MM.1S (cell line): Measurements from ENCODE around the gene IL1R1.

ENCODE experiments used
- DNase-seq: peaks from one replicate; pipeline ENCODE4 v3.0.0-alpha.2; 2015
- H2AFZ ChIP-seq: fragments of 300-600 bp; sonication (generic); 2 replicates; pipeline ENCODE4 v1.6.0; 2016; ENCODE audit warnings: antibody characterized with exemption, low read length
- H3F3A ChIP-seq: fragments of 300-600 bp; sonication (generic); 2 replicates; pipeline ENCODE4 v1.6.1; 2016; ENCODE audit warnings: mild to moderate bottlenecking, antibody characterized with exemption, low read length, moderate library complexity, mixed read lengths; ENCODE audit not compliant: insufficient read depth
- H3K27ac ChIP-seq: fragments of 300-600 bp; sonication (generic); 2 replicates; pipeline ENCODE4 v1.5.1; 2016; ENCODE audit warnings: mild to moderate bottlenecking, low read length
- H3K27me3 ChIP-seq: fragments of 300-600 bp; sonication (generic); replicated peaks from 2 replicates; pipeline ENCODE4 v1.6.0; 2016; ENCODE audit warnings: low read length; ENCODE audit not compliant: insufficient read depth
- H3K36me3 ChIP-seq: fragments of 300-600 bp; sonication (generic); replicated peaks from 2 replicates; pipeline ENCODE4 v1.6.1; 2016; ENCODE audit warnings: mild to moderate bottlenecking, low read length, mixed read lengths; ENCODE audit not compliant: insufficient read depth
- H3K4me1 ChIP-seq: fragments of 300-600 bp; sonication (generic); 2 replicates; pipeline ENCODE4 v1.6.1; 2016; ENCODE audit warnings: low read length, mixed read lengths
- H3K4me2 ChIP-seq: fragments of 300-600 bp; sonication (generic); 2 replicates; pipeline ENCODE4 v1.6.0; 2016; ENCODE audit warnings: low read depth, low read length
- H3K4me3 ChIP-seq: fragments of 300-600 bp; sonication (generic); 2 replicates; pipeline ENCODE4 v1.5.1; 2016; ENCODE audit warnings: low read length, mixed read lengths
- H3K79me2 ChIP-seq: fragments of 300-600 bp; sonication (generic); 2 replicates; pipeline ENCODE4 v1.6.1; 2016; ENCODE audit warnings: mixed run types, low read length, mixed read lengths
- H3K9ac ChIP-seq: fragments of 300-600 bp; sonication (generic); 2 replicates; pipeline ENCODE4 v1.6.1; 2016; ENCODE audit warnings: low read length, mixed read lengths
- H3K9me2 ChIP-seq: fragments of 300-600 bp; sonication (generic); replicated peaks from 2 replicates; pipeline ENCODE4 v1.6.1; 2016; ENCODE audit warnings: mild to moderate bottlenecking, low read length, mixed read lengths; ENCODE audit not compliant: insufficient read depth
- H3K9me3 ChIP-seq: fragments of 300-600 bp; sonication (generic); replicated peaks from 2 replicates; pipeline ENCODE4 v1.6.1; 2016; ENCODE audit warnings: mild to moderate bottlenecking, low read length, mixed read lengths; ENCODE audit not compliant: insufficient read depth
- H4K20me1 ChIP-seq: fragments of 300-600 bp; sonication (generic); 2 replicates; pipeline ENCODE4 v1.6.1; 2016; ENCODE audit warnings: mild to moderate bottlenecking, low read length, moderate library complexity, mixed read lengths; ENCODE audit not compliant: insufficient read depth
- CTCF ChIP-seq: fragments of 300-600 bp; sonication (generic); IDR thresholded peaks from 2 replicates; pipeline ENCODE4 v1.5.1; 2016; ENCODE audit warnings: antibody characterized with exemption, low read length, mixed read lengths
- EZH2 ChIP-seq: fragments of 300-600 bp; sonication (generic); optimal IDR thresholded peaks from 2 replicates; pipeline ENCODE3; 2017; ENCODE audit warnings: low read depth, mild to moderate bottlenecking, antibody characterized with exemption, low read length, mixed read lengths
- EZH2phosphoT487 ChIP-seq: fragments of 300-600 bp; sonication (generic); IDR thresholded peaks from 2 replicates; pipeline ENCODE4 v1.6.1; 2018; ENCODE audit warnings: antibody characterized with exemption, low read length

Gene IL1R1

GRCh38 chr2:102168026-102168771 lies 25.7 kb downstream of the IL1R1 start:
- Histone ChIP-seq H2AFZ (no peak overlapping the region), H3K4me1 (no peaks in the 10 kb centered on the region), H3F3A (no peaks in the 10 kb centered on the region), H3K4me3 (no peak overlapping the region), H3K9me3 (no peaks in the 10 kb centered on the region), H3K4me2 (no peak overlapping the region), H3K9me2 (no peaks in the 10 kb centered on the region), H3K79me2 (no peaks in the 10 kb centered on the region), H4K20me1 (no peaks in the 10 kb centered on the region), H3K27ac (no peak overlapping the region), H3K36me3 (no peaks in the 10 kb centered on the region), H3K27me3 (no peaks in the 10 kb centered on the region), H3K9ac (no peak overlapping the region)
- no peak for TF ChIP-seq EZH2
- no peak for TF ChIP-seq EZH2phosphoT487
- no peak for TF ChIP-seq CTCF
- DNase-seq = no peak

- H3F3A ChIP-seq = no peaks in the 10 kb centered on the region
- no peaks in the 10 kb centered on the region for H3K36me3 ChIP-seq
- H3K9ac ChIP-seq = no peak overlapping the region
- H3K27me3 ChIP-seq = no peaks in the 10 kb centered on the region
- H3K4me2 ChIP-seq = no peak overlapping the region
- no peaks in the 10 kb centered on the region for H3K4me1 ChIP-seq
- no peak for DNase-seq
- no peaks in the 10 kb centered on the region for H3K79me2 ChIP-seq
- no peaks in the 10 kb centered on the region for H3K9me2 ChIP-seq
- no peak overlapping the region for H2AFZ ChIP-seq
- TF ChIP-seq EZH2 (no peak), EZH2phosphoT487 (no peak), CTCF (no peak)
- H4K20me1 ChIP-seq = no peaks in the 10 kb centered on the region
- H3K9me3 ChIP-seq = no peaks in the 10 kb centered on the region
- no peak overlapping the region for H3K4me3 ChIP-seq
- H3K27ac ChIP-seq = no peak overlapping the region
Measured at GRCh38 chr2:102171946-102172345, 29.4 kb downstream of the IL1R1 start.

- Histone ChIP-seq H3K27me3 (no peaks in the 10 kb centered on the region), H3K36me3 (no peaks in the 10 kb centered on the region), H3K4me1 (no peaks in the 10 kb centered on the region), H3K27ac (no peak overlapping the region), H3K9me3 (no peaks in the 10 kb centered on the region), H3F3A (no peaks in the 10 kb centered on the region), H3K4me3 (no peak overlapping the region), H3K79me2 (no peaks in the 10 kb centered on the region), H2AFZ (no peak overlapping the region), H4K20me1 (no peaks in the 10 kb centered on the region), H3K4me2 (no peak overlapping the region), H3K9ac (no peak overlapping the region), H3K9me2 (no peaks in the 10 kb centered on the region)
- DNase-seq = no peak
- no peak for TF ChIP-seq EZH2
- TF ChIP-seq EZH2phosphoT487 = no peak
- no peak for TF ChIP-seq CTCF
Measured at GRCh38 chr2:102172745-102173144, 30.2 kb downstream of the IL1R1 start.
